Sigmoid colon (tissue), 7 donors: ENCODE results near the gene SULT4A1. TPM values are rescaled to one million over a fixed set of nuclear protein-coding genes. Genes with fewer than 3 reads are reported as not detected.

Source experiments
- DNase-seq: peaks from one replicate; pipeline ENCODE4 v3.0.0-alpha.2; 2019
- H3K27ac ChIP-seq, 4 donors: fragments of 200-600 bp; sonication (generic); one replicate each; pipeline ENCODE4 v1.5.1; 2016 to 2019; ENCODE audit warnings: mild to moderate bottlenecking in 1 of 4
- H3K27me3 ChIP-seq, 3 donors: fragments of 200-600 bp; sonication (generic); one replicate each; pipeline ENCODE4 v1.5.1; 2019; ENCODE audit warnings: mild to moderate bottlenecking in 1 of 3
- H3K36me3 ChIP-seq, 4 donors: fragments of 200-600 bp; sonication (generic); one replicate each; pipeline ENCODE4 v1.5.1; 2016 to 2019
- H3K4me1 ChIP-seq, 4 donors: fragments of 200-600 bp; sonication (generic); one replicate each; pipeline ENCODE4 v1.5.1; 2017 to 2019
- H3K4me3 ChIP-seq, 4 donors: fragments of 200-600 bp; sonication (generic); one replicate each; pipeline ENCODE4 v1.5.1; 2017 to 2019; ENCODE audit warnings: mild to moderate bottlenecking in 2 of 4, moderate library complexity in 1 of 4
- H3K9me3 ChIP-seq, 4 donors: fragments of 200-600 bp in 3 of 4; sonication (generic) in 3 of 4; one replicate each; pipeline versions ENCODE4 v1.5.1 to v1.6.1; 2013 to 2019
- CTCF ChIP-seq, 4 experiments: fragments of 450-650 bp in 3 of 4; fragments of 200-600 bp in 1 of 4; IDR thresholded peaks; one replicate each; pipeline ENCODE4 v1.5.1; 2016 to 2019; ENCODE audit warnings: antibody characterized with exemption in 4 of 4, mild to moderate bottlenecking in 3 of 4, moderate library complexity in 2 of 4
- EP300 ChIP-seq, 4 donors: sonication (generic); formaldehyde crosslinking; IDR thresholded peaks; one replicate each; pipeline ENCODE4 v1.6.1; 2017; ENCODE audit warnings: antibody characterized with exemption in 4 of 4
- POLR2A ChIP-seq, 2 donors: fragments of 450-650 bp; IDR thresholded peaks; one replicate each; pipeline ENCODE4 v1.6.1; 2016; ENCODE audit warnings: antibody characterized with exemption in 2 of 2, mild to moderate bottlenecking in 2 of 2, moderate library complexity in 2 of 2
- POLR2AphosphoS5 ChIP-seq, 4 donors: sonication (generic); formaldehyde crosslinking; IDR thresholded peaks; one replicate each; pipeline ENCODE4 v1.6.1; 2017; ENCODE audit warnings: antibody characterized with exemption in 4 of 4
- WGBS, 2 donors: extraction: QIAGEN DNeasy Blood & Tissue Kit; methylation state at CpG; one replicate each; pipeline ENCODE4 v1.1.7; 2013; 5-methylcytosine and 5-hydroxymethylcytosine counted together
- intact Hi-C: fragments of 100-400 bp; cut with DNase I; formaldehyde crosslinking; loops from one replicate; pipeline ENCODE4 v1.15.1; 2023
- polyA plus RNA-seq, 3 donors: library from polyadenylated mRNA; stranded (reverse); fragments of 200-250 nt; gene quantifications; one replicate each; pipeline ENCODE4 v1.2.3, GENCODE V29; 2013
- total RNA-seq, 4 donors: library from RNA; depleted of rRNA; stranded (reverse); fragments of >200 nt; gene quantifications; one replicate each; pipeline ENCODE4 v1.1.0, GENCODE V29; 2016
- donor health status: healthy with polysubstance abuse.
- donor health status: Bipolar disorder and iron deficiency.
- donor health status: healthy.

The SULT4A1 gene
- total and polyA plus RNA-seq, 7 donors: 1.3 to 3.9 (median 2.2) TPM; not detected in 2

GRCh38 chr22:43859176-43859575, 3.1 kb downstream of the SULT4A1 start:
- TF ChIP-seq POLR2AphosphoS5 (IDR thresholded peaks at IDR 0.05) (no peak), POLR2A (IDR thresholded peaks at IDR 0.05) (no peak), EP300 (IDR thresholded peaks at IDR 0.05) (no peak), CTCF (IDR thresholded peaks at IDR 0.05) (no peak)
- H3K27me3 ChIP-seq: peaks cover 16 to 43% (median 39%) of the 10 kb centered on the region in 3 donors

GRCh38 chr22:43858156-43858895, 4.0 kb downstream of the SULT4A1 start:
- Histone ChIP-seq H3K4me1 (peaks cover 0 to 5% (median 4%) of the 10 kb centered on the region in 4 donors), H3K36me3 (no peaks in the 10 kb centered on the region), H3K27me3 (peaks cover 16 to 36% (median 33%) of the 10 kb centered on the region in 3 donors), H3K4me3 (no peak overlapping the region), H3K9me3 (peaks cover 0 to 2% (median 0%) of the 10 kb centered on the region in 4 donors), H3K27ac (no peak overlapping the region)
- intact Hi-C loops: no loop called here
- WGBS, 2 donors: 58 to 60% methylated on average over 11 of the region's 11 CpGs
- TF ChIP-seq EP300 (IDR thresholded peaks at IDR 0.05) (no peak), POLR2AphosphoS5 (IDR thresholded peaks at IDR 0.05) (no peak), CTCF (IDR thresholded peaks at IDR 0.05) (no peak), POLR2A (IDR thresholded peaks at IDR 0.05) (no peak)
- DNase-seq: peak; percentile 29

More at GRCh38 chr22:43859176-43859575, 3.1 kb downstream of the SULT4A1 start:
- peak; percentile 33 for DNase-seq
- intact Hi-C loops: no loop called here
- H3K9me3 ChIP-seq: peaks cover 0 to 2% (median 0%) of the 10 kb centered on the region in 4 donors
- H3K4me3 ChIP-seq: no peak overlapping the region
- 71 to 83% methylated on average over 7 of the region's 7 CpGs for WGBS, 2 donors
- H3K4me1 ChIP-seq: peaks cover 0 to 5% (median 4%) of the 10 kb centered on the region in 4 donors
- H3K36me3 ChIP-seq: no peaks in the 10 kb centered on the region
- H3K27ac ChIP-seq: no peak overlapping the region

- no peak for DNase-seq
- H3K9me3 ChIP-seq: peaks cover 0 to 2% (median 0%) of the 10 kb centered on the region in 4 donors
- TF ChIP-seq EP300 (IDR thresholded peaks at IDR 0.05) (no peak), POLR2A (IDR thresholded peaks at IDR 0.05) (no peak), POLR2AphosphoS5 (IDR thresholded peaks at IDR 0.05) (no peak), CTCF (IDR thresholded peaks at IDR 0.05) (no peak)
- H3K27me3 ChIP-seq: peaks cover 12 to 32% (median 26%) of the 10 kb centered on the region in 3 donors
- H3K4me1 ChIP-seq: peaks cover 0 to 5% (median 4%) of the 10 kb centered on the region in 4 donors
- no peak overlapping the region for H3K4me3 ChIP-seq
- no peak overlapping the region for H3K27ac ChIP-seq
- intact Hi-C loops: no loop called here
- H3K36me3 ChIP-seq: no peaks in the 10 kb centered on the region
Measured at GRCh38 chr22:43857367-43857766, 4.9 kb downstream of the SULT4A1 start.

- no peak overlapping the region for H3K4me3 ChIP-seq
- TF ChIP-seq POLR2AphosphoS5 (IDR thresholded peaks at IDR 0.05) (no peak), POLR2A (IDR thresholded peaks at IDR 0.05) (no peak), CTCF (IDR thresholded peaks at IDR 0.05) (no peak), EP300 (IDR thresholded peaks at IDR 0.05) (no peak)
- no peaks in the 10 kb centered on the region for H3K4me1 ChIP-seq
- intact Hi-C loops: no loop called here
- DNase-seq: peak; percentile 33
- H3K27ac ChIP-seq: no peak overlapping the region
- H3K36me3 ChIP-seq: no peaks in the 10 kb centered on the region
- H3K9me3 ChIP-seq: peaks cover 0 to 2% (median 0%) of the 10 kb centered on the region in 4 donors
- WGBS, 2 donors: 79 to 94% methylated on average over 4 of the region's 4 CpGs
- peaks cover 4 to 20% (median 8%) of the 10 kb centered on the region in 3 donors for H3K27me3 ChIP-seq
Measured at GRCh38 chr22:43855431-43855830, 6.9 kb downstream of the SULT4A1 start.
